Heart right ventricle (tissue), 16 donors: ENCODE results near the gene AKAP6. TPM values are rescaled to one million over a fixed set of nuclear protein-coding genes. Genes with fewer than 3 reads are reported as not detected.
A peak's percentile ranks its signal among the peaks of the same experiment; 100 is the strongest.

Experiments
- ATAC-seq, 8 donors: fragments of 200-7000 bp; cut with Tn5 transposase; one replicate each; pipeline ENCODE4 v1.9.1; 2020; ENCODE audit warnings: mild to moderate bottlenecking in 8 of 8, moderate library complexity in 8 of 8, moderate number of reproducible peaks in 1 of 8
- DNase-seq, 2 donors: peaks; one replicate each; pipeline ENCODE4 v3.0.0-alpha.2; 2020
- H3K27ac ChIP-seq, 10 donors: fragments of 200-600 bp; sonication (generic) in 2 of 10; one replicate each; pipeline versions ENCODE4 v1.5.0 to v1.8.0; 2020 to 2022; ENCODE audit warnings: mild to moderate bottlenecking in 3 of 10
- H3K27me3 ChIP-seq, 7 donors: fragments of 200-600 bp; one replicate each; pipeline ENCODE4 v1.8.0; 2021 to 2022; ENCODE audit warnings: mild to moderate bottlenecking in 2 of 7
- H3K36me3 ChIP-seq, 9 donors: fragments of 200-600 bp; sonication (generic) in 1 of 9; one replicate each; pipeline versions ENCODE4 v1.5.0 to v1.8.0; 2020 to 2022; ENCODE audit warnings: mild to moderate bottlenecking in 2 of 9
- H3K4me1 ChIP-seq, 9 donors: fragments of 200-600 bp; sonication (generic) in 1 of 9; one replicate each; pipeline versions ENCODE4 v1.5.0 to v1.8.0; 2020 to 2022; ENCODE audit warnings: mild to moderate bottlenecking in 4 of 9
- H3K4me3 ChIP-seq, 10 donors: fragments of 200-600 bp; sonication (generic) in 2 of 10; one replicate each; pipeline versions ENCODE4 v1.5.0 to v1.8.0; 2020 to 2022; ENCODE audit warnings: mild to moderate bottlenecking in 7 of 10, moderate library complexity in 2 of 10
- H3K9me3 ChIP-seq, 11 donors: fragments of 200-600 bp in 10 of 11; sonication (generic) in 2 of 11; one replicate each; pipeline versions ENCODE4 v1.5.0 to v1.8.0; 2013 to 2022; ENCODE audit warnings: mild to moderate bottlenecking in 2 of 11, control low read depth in 1 of 11, moderate library complexity in 1 of 11
- CTCF ChIP-seq, 9 donors: fragments of 200-600 bp; sonication (generic) in 2 of 9; IDR thresholded peaks; one replicate each; pipeline versions ENCODE4 v1.5.0 to v1.8.0; 2021 to 2022; ENCODE audit warnings: antibody characterized with exemption in 9 of 9, mild to moderate bottlenecking in 5 of 9, moderate library complexity in 1 of 9
- WGBS, 2 donors: extraction: QIAGEN DNeasy Blood & Tissue Kit; methylation state at CpG; one replicate each; pipeline ENCODE4 v1.1.7; 2013; ENCODE audit warnings: inconsistent platforms in 1 of 2; 5-methylcytosine and 5-hydroxymethylcytosine counted together
- intact Hi-C, 10 donors: fragments of 100-400 bp; cut with DNase I; formaldehyde crosslinking; loops; one replicate each; pipeline versions ENCODE4 v1.11.1 to v1.14.2; 2022
- polyA plus RNA-seq, 2 donors: library from polyadenylated mRNA; stranded (reverse); fragments of 200-250 nt; gene quantifications; one replicate each; pipeline ENCODE4 v1.2.3, GENCODE V29; 2013
- total RNA-seq, 10 donors: library from RNA; stranded (reverse); fragmentation: NEBNext Ultra II Directional in 3 of 10; extraction: Animal tissue kit (Norgen Biotek cat#: 25700) in 3 of 10; gene quantifications; one replicate each; pipeline versions ENCODE4 v1.2.1 to v1.2.4, GENCODE V29; 2021 to 2023
- donor health status: Arrhythmogenic right ventricular cardiomyopathy.
- donor health status: ischemic (EF 13 %, LVEDD 7.1; RV severe dilation, severe dysfunction).
- donor health status: healthy with polysubstance abuse.
- donor health status: DM: no; HTN: yes; CAD: no.
- donor health status: DM: no; HTN: no; CAD: no.
- donor health status: ischemic (EF 25% LVEDD 6.9; RV normal size, moderate dysfunction).
- donor health status: ischemic (EF 25% LVEDD 5.7; RV mildly dilated, moderate dysfunction).
- donor health status: healthy.
- donor health status: DM: yes; HTN: yes; CAD: no.
- donor health status: Ischemic cardiomyopathy.
- donor health status: ischemic (EF 35%, LVEDD 5.7; RV mildly dilated, moderate dysfunction).
- donor health status: nonischemic (EF 11% LVEDD 7.7; RV severe dilation, severe dysfunction).
- donor health status: DM: yes; HTN: yes; CAD: no.
- donor health status: PGD.
- donor health status: ischemic (EF 29% LVEDD 5.4; RV normal size, mild dysfunction).
- donor health status: nonischemic (EF 23%, LVEDD 6.1; RV moderate dilation, normal function).

The AKAP6 gene
- total and polyA plus RNA-seq, 12 donors, result 13.5 to 332 (median 229) TPM

GRCh38 chr14:32629236-32629635 is 300.1 kb downstream of the AKAP6 start:
- DNase-seq, result no peak
- Histone ChIP-seq H3K9me3 (no peaks in the 10 kb centered on the region), H3K27me3 (no peaks in the 10 kb centered on the region), H3K4me1 (peaks cover 0 to 51% (median 16%) of the 10 kb centered on the region in 9 donors), H3K4me3 (no peak overlapping the region), H3K36me3 (peaks cover 0 to 6% (median 0%) of the 10 kb centered on the region in 9 donors), H3K27ac (no peak overlapping the region)
- intact Hi-C loops, result no loop called here
- no peak for TF ChIP-seq CTCF (IDR thresholded peaks at IDR 0.05)
- no peak for ATAC-seq
- 55 to 56% methylated on average over 3 of the region's 3 CpGs for WGBS, 2 donors

- DNase-seq (no peak), ATAC-seq (no peak)
- intact Hi-C loops, result no loop called here
- no peak for TF ChIP-seq CTCF (IDR thresholded peaks at IDR 0.05)
- no peaks in the 10 kb centered on the region for H3K9me3 ChIP-seq
- H3K4me1 ChIP-seq, result peaks cover 0 to 59% (median 29%) of the 10 kb centered on the region in 9 donors
- no peak overlapping the region for H3K4me3 ChIP-seq
- H3K27me3 ChIP-seq, result no peaks in the 10 kb centered on the region
- peaks cover 0 to 5% (median 0%) of the 10 kb centered on the region in 9 donors for H3K36me3 ChIP-seq
- H3K27ac ChIP-seq, result no peak overlapping the region
Measured at GRCh38 chr14:32630701-32631100, 301.6 kb downstream of the AKAP6 start.

- DNase-seq (no peak), ATAC-seq (peak in 3 of 8 donors; percentile 12 to 28 (median 12))
- intact Hi-C loops, result no loop called here
- H3K9me3 ChIP-seq, result no peaks in the 10 kb centered on the region
- no peak overlapping the region for H3K4me3 ChIP-seq
- 69 to 71% methylated on average over 3 of the region's 3 CpGs for WGBS, 2 donors
- no peaks in the 10 kb centered on the region for H3K36me3 ChIP-seq
- peak overlapping the region in 2 of 10 donors; percentile 5 to 60 for H3K27ac ChIP-seq
- no peaks in the 10 kb centered on the region for H3K27me3 ChIP-seq
- peaks cover 0 to 63% (median 30%) of the 10 kb centered on the region in 9 donors for H3K4me1 ChIP-seq
- no peak for TF ChIP-seq CTCF (IDR thresholded peaks at IDR 0.05)
Measured at GRCh38 chr14:32633224-32633859, 304.2 kb downstream of the AKAP6 start.

GRCh38 chr14:32633930-32634329 is 304.8 kb downstream of the AKAP6 start:
- no peak for TF ChIP-seq CTCF (IDR thresholded peaks at IDR 0.05)
- Histone ChIP-seq H3K27ac (peak overlapping the region in 2 of 10 donors; percentile 5 to 60), H3K4me3 (no peak overlapping the region), H3K36me3 (no peaks in the 10 kb centered on the region), H3K9me3 (no peaks in the 10 kb centered on the region), H3K4me1 (peaks cover 0 to 59% (median 30%) of the 10 kb centered on the region in 9 donors), H3K27me3 (no peaks in the 10 kb centered on the region)
- ATAC-seq, result peak in 1 of 8 donors; percentile 42
- intact Hi-C loops, result no loop called here
- DNase-seq, result no peak
